ENCODE data around the gene GPX4.
"Not testable (repeated sequence)": the region's sequence is repeated elsewhere in the genome, so short reads cannot be mapped to it uniquely, and the experiment has no call there.

The GPX4 gene

DNA sequence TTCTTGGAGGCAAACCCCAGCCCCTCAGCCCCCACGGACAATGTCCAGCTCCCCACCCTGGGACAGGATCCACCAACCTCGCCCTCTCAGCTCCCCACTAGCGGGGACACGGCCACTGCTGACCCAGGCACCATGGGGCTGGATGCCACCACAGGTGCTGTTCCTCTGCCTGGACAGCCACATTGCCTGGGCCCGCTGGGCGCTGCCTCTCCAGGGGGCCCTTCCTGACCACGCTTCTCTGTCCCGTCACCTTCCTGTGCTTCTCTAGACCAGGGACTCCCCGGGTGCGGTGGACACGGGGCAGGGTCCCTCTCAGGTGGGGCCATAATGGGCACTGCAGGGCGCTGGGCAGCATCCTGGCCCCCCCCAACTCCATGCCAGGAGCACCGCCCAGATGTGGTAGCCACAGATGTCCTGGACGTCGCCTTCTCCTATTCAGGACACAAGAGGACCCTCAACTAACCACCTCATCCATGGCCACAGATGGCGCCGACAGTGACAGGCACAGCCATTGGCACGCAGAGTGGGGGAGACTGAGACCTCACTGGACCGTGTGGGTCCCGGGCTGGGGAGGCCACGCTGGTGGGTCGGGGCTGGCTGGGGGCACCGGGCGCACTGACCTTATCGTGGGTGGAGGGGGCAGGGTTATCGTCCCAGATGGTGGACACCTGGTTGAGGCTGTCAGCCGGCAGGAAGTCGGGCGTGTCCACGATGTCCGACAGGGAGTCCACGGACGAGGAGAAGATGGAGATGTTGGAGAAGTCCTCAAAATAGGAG is 23.4 kb downstream of the GPX4 start:
- H3K27me3 Mint-ChIP-seq (ENCODE audit: low read depth): no peaks in the 10 kb centered on the region
- H3K4me3 Mint-ChIP-seq: no peak overlapping the region
- H3K9me3 Mint-ChIP-seq: no peaks in the 10 kb centered on the region
- no peak overlapping the region for H3K27ac Mint-ChIP-seq
- TF ChIP-seq, protein P1, sequence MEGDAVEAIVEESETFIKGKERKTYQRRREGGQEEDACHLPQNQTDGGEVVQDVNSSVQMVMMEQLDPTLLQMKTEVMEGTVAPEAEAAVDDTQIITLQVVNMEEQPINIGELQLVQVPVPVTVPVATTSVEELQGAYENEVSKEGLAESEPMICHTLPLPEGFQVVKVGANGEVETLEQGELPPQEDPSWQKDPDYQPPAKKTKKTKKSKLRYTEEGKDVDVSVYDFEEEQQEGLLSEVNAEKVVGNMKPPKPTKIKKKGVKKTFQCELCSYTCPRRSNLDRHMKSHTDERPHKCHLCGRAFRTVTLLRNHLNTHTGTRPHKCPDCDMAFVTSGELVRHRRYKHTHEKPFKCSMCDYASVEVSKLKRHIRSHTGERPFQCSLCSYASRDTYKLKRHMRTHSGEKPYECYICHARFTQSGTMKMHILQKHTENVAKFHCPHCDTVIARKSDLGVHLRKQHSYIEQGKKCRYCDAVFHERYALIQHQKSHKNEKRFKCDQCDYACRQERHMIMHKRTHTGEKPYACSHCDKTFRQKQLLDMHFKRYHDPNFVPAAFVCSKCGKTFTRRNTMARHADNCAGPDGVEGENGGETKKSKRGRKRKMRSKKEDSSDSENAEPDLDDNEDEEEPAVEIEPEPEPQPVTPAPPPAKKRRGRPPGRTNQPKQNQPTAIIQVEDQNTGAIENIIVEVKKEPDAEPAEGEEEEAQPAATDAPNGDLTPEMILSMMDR (IDR thresholded peaks at IDR 0.05; ENCODE audit: unreplicated experiment in 3 of 3): no peak
- H3K36me3 Mint-ChIP-seq (ENCODE audit: low read depth): peaks cover 7% of the 10 kb centered on the region
- no peaks in the 10 kb centered on the region for H3K4me1 Mint-ChIP-seq

DNA sequence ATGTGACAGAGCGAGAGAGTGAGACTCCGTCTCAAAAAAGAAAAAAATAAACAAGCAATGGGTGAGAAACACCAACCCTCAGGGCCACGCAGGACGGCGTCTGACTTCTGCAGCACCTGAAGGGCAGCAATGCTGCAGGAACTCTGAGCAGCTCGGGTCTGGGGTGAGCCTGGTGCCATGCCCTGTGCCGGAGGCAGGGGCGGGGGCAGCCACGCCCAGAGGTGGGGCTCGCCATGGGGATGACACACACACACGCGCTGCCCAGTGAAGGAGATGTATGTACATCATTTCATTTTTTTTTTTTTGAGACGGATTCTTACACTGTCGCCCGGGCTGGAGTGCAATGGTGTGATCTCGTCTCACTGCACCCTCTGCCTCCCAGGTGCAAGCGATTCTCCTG is 24.3 kb downstream of the GPX4 start:
- no peaks in the 10 kb centered on the region for H3K27me3 Mint-ChIP-seq (ENCODE audit: low read depth)
- H3K36me3 Mint-ChIP-seq (ENCODE audit: low read depth): peaks cover 3% of the 10 kb centered on the region
- TF ChIP-seq, protein P1 (IDR thresholded peaks at IDR 0.05; ENCODE audit: unreplicated experiment in 3 of 3): no peak
- no peak overlapping the region for H3K4me3 Mint-ChIP-seq
- no peaks in the 10 kb centered on the region for H3K4me1 Mint-ChIP-seq
- no peaks in the 10 kb centered on the region for H3K9me3 Mint-ChIP-seq
- H3K27ac Mint-ChIP-seq: no peak overlapping the region

DNA sequence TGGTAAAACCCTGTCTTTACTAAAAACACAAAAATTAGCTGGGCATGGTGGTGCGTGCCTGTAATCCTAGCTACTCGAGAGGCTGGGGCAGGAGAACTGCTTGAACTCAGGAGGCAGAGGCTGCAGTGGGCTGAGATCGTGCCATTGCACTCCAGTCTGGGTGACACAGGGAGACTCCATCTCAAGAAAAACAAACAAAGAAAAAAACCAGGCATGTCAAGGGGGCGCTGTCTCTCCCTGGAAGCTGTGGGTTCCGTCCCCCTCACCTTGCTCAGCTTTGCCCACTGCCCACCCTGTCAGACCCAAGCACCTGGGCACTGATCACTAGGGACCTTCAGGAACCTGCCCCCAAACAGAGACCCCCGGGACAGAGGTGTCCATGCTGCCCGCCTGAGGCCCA is 25.3 kb downstream of the GPX4 start:
- not testable (repeated sequence) for H3K36me3 Mint-ChIP-seq (ENCODE audit: low read depth); H3K27me3 Mint-ChIP-seq (ENCODE audit: low read depth); H3K4me3 Mint-ChIP-seq; H3K9me3 Mint-ChIP-seq; H3K27ac Mint-ChIP-seq; H3K4me1 Mint-ChIP-seq

DNA sequence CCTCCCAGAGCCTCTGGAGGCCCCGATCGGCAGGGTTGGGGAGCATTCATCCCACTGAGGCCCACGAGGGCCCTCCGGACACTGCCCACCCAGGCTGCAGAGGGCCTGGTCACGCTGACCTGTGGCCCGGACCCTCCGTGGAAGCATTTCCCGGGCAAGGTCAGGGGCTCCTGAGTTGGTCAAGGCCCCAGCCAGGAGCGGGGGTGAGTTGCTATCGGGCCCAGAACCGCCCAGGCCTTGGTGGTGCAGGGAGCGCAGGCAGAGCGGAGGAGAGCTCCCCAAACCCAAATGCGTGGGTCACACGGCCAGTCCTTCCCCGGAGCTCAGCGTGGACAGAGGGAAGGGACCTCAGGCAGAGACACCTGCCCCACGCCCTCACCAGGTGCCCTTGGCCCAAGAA is 25.7 kb downstream of the GPX4 start:
- Mint-ChIP-seq H3K27me3 (ENCODE audit: low read depth) (no peaks in the 10 kb centered on the region), H3K9me3 (no peaks in the 10 kb centered on the region), H3K4me1 (no peaks in the 10 kb centered on the region), H3K4me3 (no peak overlapping the region), H3K27ac (no peak overlapping the region), H3K36me3 (ENCODE audit: low read depth) (no peaks in the 10 kb centered on the region)
- TF ChIP-seq, protein P1 (IDR thresholded peaks at IDR 0.05; ENCODE audit: unreplicated experiment in 3 of 3): no peak

DNA sequence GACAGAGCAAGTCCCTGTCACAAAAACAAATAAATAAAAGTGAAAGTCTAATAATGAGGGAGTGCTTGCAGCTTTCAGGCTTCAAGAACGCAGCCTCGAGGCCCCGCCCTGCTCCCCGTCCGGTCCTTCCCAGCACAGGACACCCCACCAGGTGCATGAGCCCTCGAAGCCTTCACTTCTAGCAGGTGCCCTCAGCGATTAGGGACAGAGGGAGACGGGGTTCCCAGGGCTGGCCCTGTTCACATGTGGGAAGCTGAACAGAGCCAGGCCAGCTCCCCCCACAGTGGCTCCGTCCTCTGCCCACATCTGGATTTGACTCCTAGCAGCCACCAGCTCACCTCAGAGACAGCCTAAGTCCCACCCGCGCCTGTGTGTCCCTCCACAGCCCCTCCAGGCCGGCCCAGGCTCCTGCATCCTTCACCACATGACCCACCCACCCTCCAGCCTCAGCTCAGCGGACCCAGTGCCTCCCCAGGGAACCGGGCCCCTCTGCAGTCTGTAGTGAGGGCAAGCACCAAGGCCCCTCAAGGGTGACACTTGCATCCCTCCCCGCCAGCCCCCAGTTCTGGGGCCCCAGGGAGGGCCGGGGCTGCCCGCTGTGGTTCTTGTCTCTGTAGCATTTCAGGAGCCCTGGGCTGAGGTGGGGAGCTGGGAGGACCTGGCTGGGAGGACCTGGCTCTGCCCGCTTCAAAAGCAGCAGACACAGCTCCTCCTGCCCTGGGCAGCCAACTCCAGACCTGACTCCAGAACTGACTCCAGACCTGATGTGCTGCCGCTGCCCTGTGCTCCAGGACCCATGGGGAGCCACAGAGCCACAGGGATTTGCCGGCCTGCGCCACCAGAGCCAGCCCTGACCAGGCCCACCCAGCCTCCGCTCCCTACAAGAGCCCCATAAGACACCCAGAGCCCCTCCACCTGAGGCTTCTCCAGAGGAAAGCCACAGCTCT is 27.2 kb downstream of the GPX4 start:
- Mint-ChIP-seq H3K27ac (no peak overlapping the region), H3K36me3 (ENCODE audit: low read depth) (no peaks in the 10 kb centered on the region), H3K4me1 (no peaks in the 10 kb centered on the region), H3K27me3 (ENCODE audit: low read depth) (no peaks in the 10 kb centered on the region), H3K9me3 (no peaks in the 10 kb centered on the region), H3K4me3 (peak overlapping the region; percentile 23 to 53 (median 50))
- TF ChIP-seq, protein P1 (IDR thresholded peaks at IDR 0.05; ENCODE audit: unreplicated experiment in 3 of 3): no peak

DNA sequence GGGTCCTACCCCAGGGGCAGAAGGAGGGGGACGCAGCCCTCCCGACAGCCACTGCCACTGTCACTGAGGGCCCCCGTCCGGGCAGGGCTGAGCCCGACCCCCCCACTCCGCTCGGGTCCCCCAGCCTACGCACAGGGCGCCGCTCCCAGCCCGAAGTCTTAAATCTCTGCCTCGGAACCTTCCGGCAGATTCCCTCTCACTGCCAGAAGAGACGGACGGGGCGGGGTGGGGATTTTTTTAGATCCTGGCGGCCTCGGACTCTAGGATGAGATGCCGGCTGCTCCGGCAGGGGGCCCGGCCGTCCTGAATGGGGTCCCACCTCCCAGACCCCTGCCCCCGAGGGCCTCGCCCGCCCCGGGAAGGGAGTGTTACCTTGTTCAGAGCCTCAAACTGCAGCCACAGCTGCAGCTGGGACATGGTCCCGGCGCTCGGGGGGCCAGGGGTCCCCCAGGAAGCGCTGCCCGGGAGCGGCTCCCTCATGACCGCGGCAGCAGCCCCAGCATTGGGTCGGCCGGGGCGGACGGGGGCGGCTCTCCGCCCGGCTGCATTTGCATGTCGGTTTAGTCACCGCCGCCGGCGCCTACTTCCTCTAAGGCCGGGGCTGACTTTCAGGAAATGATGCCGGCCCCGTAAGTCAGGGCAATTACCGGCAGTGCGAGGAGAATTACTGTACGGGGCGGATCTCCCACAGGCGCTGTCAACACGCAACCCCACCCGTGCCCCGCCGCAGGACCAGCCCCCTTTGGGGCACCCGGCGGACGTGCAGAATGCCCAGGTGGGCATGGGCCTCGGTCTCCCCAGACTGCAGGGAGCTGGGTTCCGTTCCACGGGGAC is 28.1 kb downstream of the GPX4 start:
- TF ChIP-seq, protein P1 (IDR thresholded peaks at IDR 0.05; ENCODE audit: unreplicated experiment in 3 of 3): peak in 2 of 3 experiments; percentile 16 to 21
- Mint-ChIP-seq H3K27me3 (ENCODE audit: low read depth) (no peaks in the 10 kb centered on the region), H3K27ac (no peak overlapping the region), H3K4me1 (peaks cover 4% of the 10 kb centered on the region), H3K4me3 (peak overlapping the region in 2 of 3 experiments; percentile 53 to 58), H3K9me3 (no peaks in the 10 kb centered on the region), H3K36me3 (ENCODE audit: low read depth) (no peaks in the 10 kb centered on the region)
